Stomach (tissue), 9 donors: ENCODE measurements around the gene BBS12. TPM values are rescaled to one million over a fixed set of nuclear protein-coding genes. Genes with fewer than 3 reads are reported as not detected.

ENCODE experiments used
- DNase-seq, 2 donors: peaks; one replicate each; pipeline versions ENCODE4 v3.0.0 to v3.0.0-alpha.2; 2013 to 2019
- H3K27ac ChIP-seq, 5 donors: fragments of 200-600 bp in 4 of 5; sonication (generic) in 4 of 5; one replicate each; pipeline ENCODE4 v1.5.1; 2013 to 2019; ENCODE audit warnings: mild to moderate bottlenecking in 1 of 5, moderate library complexity in 1 of 5
- H3K27me3 ChIP-seq, 3 donors: fragments of 200-600 bp; sonication (generic); one replicate each; pipeline ENCODE4 v1.5.1; 2017 to 2019; ENCODE audit warnings: mixed run types in 1 of 3
- H3K36me3 ChIP-seq, 4 donors: fragments of 200-600 bp; sonication (generic); 1 replicate in 3 of 4; 2 replicates in 1 of 4; pipeline ENCODE4 v1.5.1; 2016 to 2019
- H3K4me1 ChIP-seq, 4 donors: fragments of 200-600 bp; sonication (generic); one replicate each; pipeline ENCODE4 v1.5.1; 2016 to 2019
- H3K4me3 ChIP-seq, 4 donors: fragments of 200-600 bp; sonication (generic) in 3 of 4; one replicate each; pipeline ENCODE4 v1.5.1; 2016 to 2019; ENCODE audit warnings: mild to moderate bottlenecking in 1 of 4
- H3K9me3 ChIP-seq, 4 donors: fragments of 200-600 bp; sonication (generic); one replicate each; pipeline ENCODE4 v1.5.1; 2016 to 2019
- CTCF ChIP-seq, 7 experiments: fragments of 450-650 bp in 4 of 7; fragments of 200-600 bp in 3 of 7; sonication (generic) in 3 of 7; IDR thresholded peaks; one replicate each; pipeline ENCODE4 v1.5.1; 2016 to 2019; ENCODE audit warnings: antibody characterized with exemption in 7 of 7, control low read depth in 2 of 7, mild to moderate bottlenecking in 1 of 7
- EP300 ChIP-seq: sonication (generic); formaldehyde crosslinking; IDR thresholded peaks from one replicate; pipeline ENCODE4 v1.6.1; 2017; ENCODE audit warnings: antibody characterized with exemption
- POLR2A ChIP-seq, 4 donors: fragments of 450-650 bp; IDR thresholded peaks; one replicate each; pipeline ENCODE4 v1.6.1; 2016; ENCODE audit warnings: antibody characterized with exemption in 4 of 4, control low read depth in 2 of 4, mild to moderate bottlenecking in 1 of 4, moderate library complexity in 1 of 4
- POLR2AphosphoS5 ChIP-seq, 3 donors: sonication (generic); formaldehyde crosslinking; IDR thresholded peaks; one replicate each; pipeline ENCODE4 v1.6.1; 2016; ENCODE audit warnings: antibody characterized with exemption in 3 of 3
- WGBS, 5 donors: extraction: QIAGEN DNeasy Blood & Tissue Kit in 3 of 5; methylation state at CpG; one replicate each; pipeline versions ENCODE4 v1.1.5 to v1.1.7; 2013 to 2018; 5-methylcytosine and 5-hydroxymethylcytosine counted together
- intact Hi-C: fragments of 100-400 bp; cut with DNase I; formaldehyde crosslinking; loops from one replicate; pipeline ENCODE4 v1.15.1; 2023; ENCODE audit warnings: low total_unique reads
- polyA plus RNA-seq, 3 donors: library from polyadenylated mRNA; stranded (reverse); fragments of 200-250 nt; gene quantifications; one replicate each; pipeline ENCODE4 v1.2.3, GENCODE V29; 2013
- total RNA-seq, 5 donors: library from RNA; depleted of rRNA; stranded (reverse); fragments of >200 nt; gene quantifications; one replicate each; pipeline versions ENCODE4 v1.1.0 to v1.2.3, GENCODE V29; 2014 to 2016
- donor health status: healthy with polysubstance abuse.
- donor health status: Bipolar disorder and iron deficiency.
- donor health status: healthy.

The BBS12 gene
- total and polyA plus RNA-seq, 8 donors: 0.87 to 4.5 (median 1.3) TPM

GRCh38 chr4:122712782-122713181 is 19.7 kb upstream of the BBS12 start:
- no peak for DNase-seq
- TF ChIP-seq POLR2A (IDR thresholded peaks at IDR 0.05) (no peak), CTCF (IDR thresholded peaks at IDR 0.05) (no peak), EP300 (no peak), POLR2AphosphoS5 (IDR thresholded peaks at IDR 0.05) (no peak)
- intact Hi-C loops: no loop called here
- H3K27me3 ChIP-seq: no peaks in the 10 kb centered on the region
- H3K4me3 ChIP-seq: no peak overlapping the region
- H3K4me1 ChIP-seq: no peaks in the 10 kb centered on the region
- H3K27ac ChIP-seq: no peak overlapping the region
- no peaks in the 10 kb centered on the region for H3K36me3 ChIP-seq
- H3K9me3 ChIP-seq: no peaks in the 10 kb centered on the region
- 83 to 92% (median 85%) methylated on average over 4 of the region's 4 CpGs for WGBS, 5 donors

DNA sequence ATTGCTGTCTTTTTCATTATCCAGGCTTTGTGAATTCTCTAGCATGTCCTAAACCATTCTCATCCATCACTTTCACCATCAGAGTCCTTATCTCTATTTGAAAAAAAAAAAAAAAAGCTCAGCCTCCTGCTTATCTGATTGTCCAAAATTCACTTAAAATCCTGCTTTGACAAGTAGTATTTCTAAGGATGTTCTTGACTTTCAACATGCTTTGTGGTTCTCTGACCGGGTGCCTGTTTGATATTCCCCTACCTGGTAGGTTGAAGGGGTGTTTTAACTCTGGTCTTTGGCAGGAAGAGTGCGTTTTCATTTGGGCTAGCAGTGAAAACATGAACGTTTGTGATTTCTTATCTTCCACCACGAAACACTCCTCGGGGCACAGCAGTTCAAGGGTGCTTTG is 17.3 kb upstream of the BBS12 start:
- Histone ChIP-seq H3K27me3 (no peaks in the 10 kb centered on the region), H3K27ac (no peak overlapping the region), H3K4me1 (no peaks in the 10 kb centered on the region), H3K36me3 (no peaks in the 10 kb centered on the region), H3K9me3 (no peaks in the 10 kb centered on the region), H3K4me3 (no peak overlapping the region)
- intact Hi-C loops: no loop called here
- no peak for TF ChIP-seq POLR2A (IDR thresholded peaks at IDR 0.05)
- TF ChIP-seq EP300: no peak
- TF ChIP-seq CTCF (IDR thresholded peaks at IDR 0.05): no peak
- no peak for TF ChIP-seq POLR2AphosphoS5 (IDR thresholded peaks at IDR 0.05)
- WGBS, 5 donors: 9 to 18% (median 16%) methylated on average over 5 of the region's 5 CpGs
- no peak for DNase-seq

DNA sequence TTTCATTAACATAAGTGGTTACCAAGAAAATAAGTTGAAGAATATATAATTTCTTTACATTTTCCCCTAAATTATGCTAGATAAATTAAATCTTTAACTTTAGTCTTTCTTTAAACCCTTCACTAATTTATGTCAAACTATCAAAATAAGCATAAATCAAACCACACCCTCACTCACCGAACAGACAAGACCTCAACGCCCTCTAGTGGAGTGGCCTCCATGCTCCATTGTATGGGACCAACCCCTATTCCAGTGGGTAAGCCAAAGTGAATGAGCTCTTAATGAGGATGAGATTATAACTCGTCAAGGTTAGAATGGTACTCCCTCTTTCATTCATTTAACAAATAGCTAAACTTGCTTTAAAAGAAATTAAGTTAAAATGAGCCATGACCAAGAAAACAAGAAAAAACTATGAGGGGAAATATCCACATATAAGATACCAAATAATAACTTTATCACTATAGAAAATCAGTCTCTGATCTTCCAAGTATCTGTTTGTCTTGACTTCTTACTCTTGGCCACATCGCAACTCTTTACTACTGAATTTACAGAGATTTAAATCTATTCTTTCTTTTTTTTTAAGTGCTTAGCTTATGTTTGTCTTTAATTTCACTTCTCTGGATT is 15.6 kb upstream of the BBS12 start:
- 25 to 28% (median 26%) methylated on average over 4 of the region's 4 CpGs for WGBS, 5 donors
- Histone ChIP-seq H3K36me3 (no peaks in the 10 kb centered on the region), H3K9me3 (no peaks in the 10 kb centered on the region), H3K4me3 (no peak overlapping the region), H3K27ac (no peak overlapping the region), H3K4me1 (no peaks in the 10 kb centered on the region), H3K27me3 (no peaks in the 10 kb centered on the region)
- TF ChIP-seq POLR2A (IDR thresholded peaks at IDR 0.05) (no peak), POLR2AphosphoS5 (IDR thresholded peaks at IDR 0.05) (no peak), EP300 (no peak), CTCF (IDR thresholded peaks at IDR 0.05) (peak in 5 of 7 experiments; percentile 45 to 72 (median 60))
- DNase-seq: peak; percentile 75 to 76
- intact Hi-C loops: no loop called here

DNA sequence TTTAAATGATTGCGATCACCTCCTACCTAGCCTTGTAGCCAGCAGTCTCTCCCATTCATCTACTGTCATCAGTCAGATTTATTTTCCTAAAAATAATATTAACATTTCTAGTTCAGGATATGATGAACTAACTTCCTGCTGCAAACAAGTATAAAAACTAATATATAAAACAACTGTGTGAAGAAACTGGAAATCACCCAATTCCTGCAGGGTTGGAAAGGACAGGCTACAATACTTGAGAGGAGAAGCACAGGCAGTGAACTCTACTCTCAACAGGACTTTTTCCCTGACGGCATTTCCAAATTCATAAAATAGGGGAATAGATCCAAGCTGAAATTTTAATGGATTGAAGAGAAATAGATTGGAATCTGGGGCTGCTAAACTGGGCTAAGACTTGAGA is 14.2 kb upstream of the BBS12 start:
- 75 to 85% (median 79%) methylated on average over 2 of the region's 2 CpGs for WGBS, 5 donors
- no peaks in the 10 kb centered on the region for H3K27me3 ChIP-seq
- no peak overlapping the region for H3K27ac ChIP-seq
- H3K4me1 ChIP-seq: no peaks in the 10 kb centered on the region
- DNase-seq: peak in 1 of 2 donors; percentile 4
- intact Hi-C loops: no loop called here
- no peaks in the 10 kb centered on the region for H3K9me3 ChIP-seq
- H3K36me3 ChIP-seq: no peaks in the 10 kb centered on the region
- TF ChIP-seq POLR2A (IDR thresholded peaks at IDR 0.05): no peak
- no peak for TF ChIP-seq POLR2AphosphoS5 (IDR thresholded peaks at IDR 0.05)
- TF ChIP-seq EP300: no peak
- no peak for TF ChIP-seq CTCF (IDR thresholded peaks at IDR 0.05)
- H3K4me3 ChIP-seq: no peak overlapping the region
